OCI-LY1 (cell line): Measurements from ENCODE around the gene SEMA3B.

Source experiments
- H2AFZ ChIP-seq: fragments of 200-600 bp; sonication (generic), shearing (Covaris generic); 2 replicates; pipeline ENCODE4 v1.6.0; 2014; ENCODE audit warnings: antibody characterized with exemption, mild to moderate bottlenecking, low read length
- H3F3A ChIP-seq: fragments of 200-600 bp; sonication (generic), shearing (Covaris generic); 2 replicates; pipeline ENCODE4 v1.6.0; 2014; ENCODE audit warnings: mild to moderate bottlenecking, antibody characterized with exemption, low read length, moderate library complexity; ENCODE audit not compliant: insufficient read depth
- H3K27ac ChIP-seq: fragments of 200-600 bp; sonication (generic); 2 replicates; pipeline ENCODE4 v1.5.1; 2014; ENCODE audit warnings: low read length, mixed run types, mild to moderate bottlenecking, low read depth; ENCODE audit not compliant: poor library complexity, severe bottlenecking
- H3K27me3 ChIP-seq: fragments of 200-600 bp; sonication (generic); 2 replicates; pipeline ENCODE4 v1.6.0; 2014; ENCODE audit warnings: antibody characterized with exemption, mild to moderate bottlenecking, low read length, moderate library complexity; ENCODE audit not compliant: insufficient read depth
- H3K36me3 ChIP-seq: fragments of 200-600 bp; sonication (generic); 2 replicates; pipeline ENCODE4 v1.6.1; 2014; ENCODE audit warnings: mild to moderate bottlenecking, antibody characterized with exemption, low read length, moderate library complexity, mixed read lengths; ENCODE audit not compliant: insufficient read depth
- H3K4me1 ChIP-seq: fragments of 200-600 bp; sonication (generic); 2 replicates; pipeline ENCODE4 v1.5.1; 2014; ENCODE audit warnings: mild to moderate bottlenecking, low read length, moderate library complexity; ENCODE audit not compliant: insufficient read depth, severe bottlenecking
- H3K4me2 ChIP-seq: fragments of 200-600 bp; sonication (generic), shearing (Covaris generic); 2 replicates; pipeline ENCODE4 v1.6.1; 2014; ENCODE audit warnings: low read length
- H3K4me3 ChIP-seq: fragments of 200-600 bp; sonication (generic); 2 replicates; pipeline ENCODE4 v1.5.1; 2014; ENCODE audit warnings: low read length, low read depth, mild to moderate bottlenecking, mixed read lengths; ENCODE audit not compliant: poor library complexity, severe bottlenecking
- H3K79me2 ChIP-seq: fragments of 200-600 bp; shearing (Covaris generic); 2 replicates; pipeline ENCODE4 v1.6.1; 2016; ENCODE audit warnings: mixed run types, low read length, mixed read lengths; ENCODE audit not compliant: insufficient read depth
- H3K9ac ChIP-seq: fragments of 200-600 bp; sonication (generic), shearing (Covaris generic); 2 replicates; pipeline ENCODE4 v1.6.1; 2014; ENCODE audit warnings: mild to moderate bottlenecking, low read length, mixed read lengths
- H3K9me2 ChIP-seq: fragments of 200-600 bp; sonication (generic), shearing (Covaris generic); 2 replicates; pipeline ENCODE4 v1.6.1; 2014; ENCODE audit warnings: low read depth, mild to moderate bottlenecking, low read length, mixed read lengths
- H3K9me3 ChIP-seq: fragments of 200-600 bp; shearing (Covaris generic); 2 replicates; pipeline ENCODE4 v1.6.1; 2014; ENCODE audit warnings: low read length, mixed read lengths
- H4K20me1 ChIP-seq: fragments of 200-600 bp; sonication (generic), shearing (Covaris generic); 2 replicates; pipeline ENCODE4 v1.6.0; 2016; ENCODE audit warnings: mild to moderate bottlenecking, low read length; ENCODE audit not compliant: insufficient read depth
- EZH2 ChIP-seq: fragments of 200-600 bp; sonication (generic), shearing (Covaris generic); IDR thresholded peaks from 2 replicates; pipeline ENCODE4 v1.8.0; 2017; ENCODE audit warnings: borderline replicate concordance, mixed run types, mild to moderate bottlenecking, antibody characterized with exemption, low read length, moderate library complexity, mixed read lengths
- TF ChIP-seq, protein P1 (sequence below): fragments of 200-600 bp; sonication (generic), shearing (Covaris generic); IDR thresholded peaks from 2 replicates; pipeline ENCODE4 v1.5.1; 2017; ENCODE audit warnings: mild to moderate bottlenecking, antibody characterized with exemption, low read length, moderate library complexity, mixed read lengths

Gene SEMA3B

DNA sequence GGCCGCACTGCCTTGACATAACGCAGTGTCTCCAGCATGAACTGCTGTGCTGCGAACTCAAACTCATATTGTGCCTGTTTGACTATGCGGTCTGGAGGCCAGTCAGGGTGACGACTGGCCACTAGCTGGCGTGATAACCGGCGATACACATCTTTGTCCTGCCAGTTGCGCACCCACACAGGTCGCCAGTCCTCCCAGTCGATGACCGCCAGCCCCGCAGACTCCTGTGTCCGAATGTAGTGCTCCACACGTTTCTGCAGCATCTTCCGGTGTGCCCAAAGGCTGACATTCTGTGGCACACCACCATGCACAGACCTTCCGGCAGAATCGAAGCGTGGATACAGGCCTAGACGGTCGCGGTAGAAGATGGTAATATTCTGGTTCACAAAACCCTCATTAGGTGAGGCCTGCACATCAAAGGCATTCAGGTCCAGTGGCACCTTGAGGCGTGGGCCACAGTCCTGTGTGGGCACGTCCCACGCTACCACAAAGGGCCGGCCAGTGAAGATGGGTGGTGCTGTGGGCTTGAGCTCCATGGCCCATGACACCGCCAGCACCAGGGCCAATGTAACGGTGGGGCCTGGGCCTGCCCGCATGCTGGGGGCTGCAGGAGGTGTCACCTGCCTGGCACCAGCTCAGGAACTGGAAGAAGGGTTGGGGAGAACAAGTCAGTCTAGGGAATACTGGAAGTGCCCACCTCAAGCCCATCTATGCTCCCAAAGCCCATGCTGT, 51.1 kb downstream of the SEMA3B start:
- Histone ChIP-seq H3K27me3 (no peaks in the 10 kb centered on the region), H3K9me2 (no peaks in the 10 kb centered on the region), H3K4me2 (peak overlapping the region; percentile 90), H3F3A (no peaks in the 10 kb centered on the region), H3K4me1 (peaks cover 53% of the 10 kb centered on the region), H3K27ac (no peak overlapping the region), H4K20me1 (no peaks in the 10 kb centered on the region), H2AFZ (no peak overlapping the region), H3K36me3 (peaks cover 3% of the 10 kb centered on the region; the same call in 1 of the 2 replicates), H3K9me3 (no peaks in the 10 kb centered on the region), H3K4me3 (peak overlapping the region; percentile 84), H3K79me2 (no peaks in the 10 kb centered on the region), H3K9ac (peak overlapping the region; percentile 76)
- no peak for TF ChIP-seq EZH2
- TF ChIP-seq, protein P1, sequence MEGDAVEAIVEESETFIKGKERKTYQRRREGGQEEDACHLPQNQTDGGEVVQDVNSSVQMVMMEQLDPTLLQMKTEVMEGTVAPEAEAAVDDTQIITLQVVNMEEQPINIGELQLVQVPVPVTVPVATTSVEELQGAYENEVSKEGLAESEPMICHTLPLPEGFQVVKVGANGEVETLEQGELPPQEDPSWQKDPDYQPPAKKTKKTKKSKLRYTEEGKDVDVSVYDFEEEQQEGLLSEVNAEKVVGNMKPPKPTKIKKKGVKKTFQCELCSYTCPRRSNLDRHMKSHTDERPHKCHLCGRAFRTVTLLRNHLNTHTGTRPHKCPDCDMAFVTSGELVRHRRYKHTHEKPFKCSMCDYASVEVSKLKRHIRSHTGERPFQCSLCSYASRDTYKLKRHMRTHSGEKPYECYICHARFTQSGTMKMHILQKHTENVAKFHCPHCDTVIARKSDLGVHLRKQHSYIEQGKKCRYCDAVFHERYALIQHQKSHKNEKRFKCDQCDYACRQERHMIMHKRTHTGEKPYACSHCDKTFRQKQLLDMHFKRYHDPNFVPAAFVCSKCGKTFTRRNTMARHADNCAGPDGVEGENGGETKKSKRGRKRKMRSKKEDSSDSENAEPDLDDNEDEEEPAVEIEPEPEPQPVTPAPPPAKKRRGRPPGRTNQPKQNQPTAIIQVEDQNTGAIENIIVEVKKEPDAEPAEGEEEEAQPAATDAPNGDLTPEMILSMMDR = peak; percentile 6; the same call in 1 of the 2 replicates

DNA sequence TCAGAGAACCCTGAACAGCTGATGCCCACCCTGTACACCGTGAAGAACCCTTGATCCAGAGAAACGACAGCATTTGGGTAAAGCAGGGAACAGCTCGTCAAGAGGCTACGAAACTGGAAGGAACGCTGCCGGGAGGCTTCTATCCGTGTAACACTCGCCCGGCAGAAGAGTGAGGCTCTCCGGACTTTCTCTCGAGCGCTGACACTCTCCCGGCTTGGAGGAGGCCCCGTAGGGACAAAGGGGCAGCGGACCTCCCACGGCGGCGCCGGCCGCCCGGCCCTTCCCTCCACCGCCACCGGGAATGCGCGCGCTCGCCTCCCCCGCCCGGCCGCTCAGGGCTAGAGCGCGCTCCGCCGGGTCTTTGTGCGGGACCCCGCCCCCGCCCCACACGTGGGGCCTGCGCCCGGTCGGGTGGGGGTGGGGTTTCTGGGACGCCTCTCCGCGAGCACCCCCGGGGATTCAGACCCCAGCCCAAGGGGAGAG, 51.9 kb downstream of the SEMA3B start:
- H3K9ac ChIP-seq = peak overlapping the region; percentile 76
- no peak for TF ChIP-seq EZH2
- TF ChIP-seq, protein P1 = no peak
- H3K9me2 ChIP-seq = no peaks in the 10 kb centered on the region
- H3K4me1 ChIP-seq = peaks cover 53% of the 10 kb centered on the region
- no peaks in the 10 kb centered on the region for H3K79me2 ChIP-seq
- no peaks in the 10 kb centered on the region for H4K20me1 ChIP-seq
- H3K4me3 ChIP-seq = peak overlapping the region; percentile 84
- H3K9me3 ChIP-seq = no peaks in the 10 kb centered on the region
- no peaks in the 10 kb centered on the region for H3K27me3 ChIP-seq
- H3K4me2 ChIP-seq = peak overlapping the region; percentile 90
- no peaks in the 10 kb centered on the region for H3F3A ChIP-seq
- H2AFZ ChIP-seq = no peak overlapping the region; the same call in 1 of the 2 replicates
- H3K36me3 ChIP-seq = peaks cover 6% of the 10 kb centered on the region; the same call in 1 of the 2 replicates
- H3K27ac ChIP-seq = no peak overlapping the region

DNA sequence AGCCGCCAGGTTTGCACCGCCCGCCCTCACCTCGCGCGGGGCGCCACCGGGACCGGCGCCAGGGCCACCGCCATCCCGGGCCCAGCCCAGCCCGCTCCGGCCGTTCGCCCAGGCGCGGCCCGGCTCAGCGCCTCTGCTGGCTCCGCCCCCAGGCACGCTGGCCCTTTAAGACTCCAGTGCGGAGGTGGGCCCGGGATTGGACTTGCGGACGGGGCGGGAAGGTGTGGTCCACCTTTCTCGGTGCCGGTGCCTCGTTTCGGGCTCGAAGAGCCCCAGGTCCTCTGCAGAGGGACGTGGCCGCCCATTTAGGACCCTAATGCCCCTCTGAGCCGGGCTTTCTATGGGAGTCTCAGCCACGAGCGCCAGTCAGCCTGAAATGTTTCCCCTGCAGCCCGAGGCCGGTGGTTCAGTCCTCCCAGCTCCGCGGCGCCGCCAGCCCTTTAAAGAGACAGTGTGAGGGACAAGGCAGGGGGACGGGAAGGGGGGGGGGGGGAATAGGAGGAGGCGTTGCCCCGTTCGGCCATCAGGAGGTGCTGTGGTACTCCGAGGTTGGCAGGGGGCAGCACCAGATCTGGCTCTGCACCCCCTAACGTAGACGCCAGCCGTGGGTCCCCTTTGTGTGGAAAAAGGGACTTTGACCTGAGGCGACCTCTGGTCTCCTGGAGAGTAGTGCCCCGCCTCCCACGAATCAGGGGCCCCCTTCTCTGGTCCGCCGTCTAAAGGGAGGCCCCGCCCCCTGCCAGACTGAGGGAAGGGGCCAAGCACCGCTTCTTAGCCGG, 52.6 kb downstream of the SEMA3B start:
- H2AFZ ChIP-seq = no peak overlapping the region; the same call in 1 of the 2 replicates

More for the DNA sequence above, 52.6 kb downstream of the SEMA3B start:
- H3K36me3 ChIP-seq = peaks cover 10% of the 10 kb centered on the region; the same call in 1 of the 2 replicates
- H3K4me2 ChIP-seq = peak overlapping the region; percentile 90
- TF ChIP-seq EZH2 = no peak
- TF ChIP-seq, protein P1 = peak; percentile 68
- H3K4me1 ChIP-seq = peaks cover 49% of the 10 kb centered on the region
- H3K9me3 ChIP-seq = no peaks in the 10 kb centered on the region
- peak overlapping the region; percentile 84 for H3K4me3 ChIP-seq
- no peaks in the 10 kb centered on the region for H3K79me2 ChIP-seq
- no peaks in the 10 kb centered on the region for H3F3A ChIP-seq
- H3K27me3 ChIP-seq = no peaks in the 10 kb centered on the region
- no peaks in the 10 kb centered on the region for H3K9me2 ChIP-seq
- peak overlapping the region; percentile 64 for H3K27ac ChIP-seq
- no peaks in the 10 kb centered on the region for H4K20me1 ChIP-seq
- peak overlapping the region; percentile 76 for H3K9ac ChIP-seq
